ENCODE measurements around the gene WASHC4.

Gene WASHC4

GRCh38 chr12:105116969-105117368 lies 9.4 kb downstream of the WASHC4 start:
- Histone ChIP-seq H3K36me3 (ENCODE audit: insufficient read depth, low read length) (peaks cover 49% of the 10 kb centered on the region), H3K9me3 (ENCODE audit: insufficient read depth, low read depth, low read length) (no peaks in the 10 kb centered on the region), H4K20me1 (ENCODE audit: insufficient read depth, low read length, poor library complexity, severe bottlenecking) (peaks cover 13% of the 10 kb centered on the region)

DNA sequence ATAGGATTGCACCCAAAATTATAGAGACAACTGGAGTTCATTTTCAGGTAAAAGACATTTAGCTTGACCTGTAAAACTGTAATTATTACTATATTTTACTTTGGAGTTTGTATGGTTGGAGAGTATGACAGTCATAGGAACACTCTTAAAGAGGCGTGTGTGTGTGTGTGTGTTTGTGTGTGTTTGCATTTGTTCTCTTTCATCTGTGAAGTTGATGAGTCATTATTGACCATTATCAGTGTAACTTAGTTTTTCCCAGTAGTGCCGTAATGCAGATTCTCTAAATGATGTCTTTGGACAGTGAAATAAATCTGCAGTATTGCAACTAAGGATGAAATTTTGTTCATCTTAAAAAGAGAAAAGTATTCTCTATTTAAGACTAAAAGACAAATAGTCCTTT lies 13.0 kb downstream of the WASHC4 start:
- Histone ChIP-seq H3K4me2 (ENCODE audit: low read depth, low read length, poor library complexity, severe bottlenecking) (no peak overlapping the region), H3K36me3 (ENCODE audit: insufficient read depth, low read length) (peaks cover 64% of the 10 kb centered on the region), H3K79me2 (ENCODE audit: insufficient read depth, low read length) (no peaks in the 10 kb centered on the region), H2AFZ (ENCODE audit: low read length) (no peak overlapping the region), H3K9me3 (ENCODE audit: insufficient read depth, low read depth, low read length) (no peaks in the 10 kb centered on the region), H3F3A (ENCODE audit: low read depth) (no peaks in the 10 kb centered on the region; the same call in 1 of the 2 replicates), H3K4me1 (ENCODE audit: insufficient read depth, low read length, poor library complexity, severe bottlenecking) (peaks cover 6% of the 10 kb centered on the region), H3K27me3 (ENCODE audit: insufficient read depth, low read length, poor library complexity, severe bottlenecking) (no peaks in the 10 kb centered on the region), H3K4me3 (ENCODE audit: low read length, poor library complexity, severe bottlenecking) (no peak overlapping the region), H3K9me2 (replicated peaks; ENCODE audit: low read depth, low read length) (no peaks in the 10 kb centered on the region), H3K9ac (ENCODE audit: low read depth, low read length, poor library complexity, severe bottlenecking) (no peak overlapping the region), H4K20me1 (ENCODE audit: insufficient read depth, low read length, poor library complexity, severe bottlenecking) (no peaks in the 10 kb centered on the region)
- TF ChIP-seq CTCF (conservative IDR thresholded peaks at IDR 0.05; ENCODE audit: low read length) = no peak
- no peak for TF ChIP-seq EZH2phosphoT487 (IDR thresholded peaks at IDR 0.05; ENCODE audit: borderline replicate concordance)

More at GRCh38 chr12:105116969-105117368, 9.4 kb downstream of the WASHC4 start:
- no peaks in the 10 kb centered on the region for H3K9me2 ChIP-seq (replicated peaks; ENCODE audit: low read depth, low read length)
- peaks cover 25% of the 10 kb centered on the region for H3K79me2 ChIP-seq (ENCODE audit: insufficient read depth, low read length)
- H3F3A ChIP-seq (ENCODE audit: low read depth) = no peaks in the 10 kb centered on the region
- H3K4me2 ChIP-seq (ENCODE audit: low read depth, low read length, poor library complexity, severe bottlenecking) = no peak overlapping the region
- H3K27me3 ChIP-seq (ENCODE audit: insufficient read depth, low read length, poor library complexity, severe bottlenecking) = no peaks in the 10 kb centered on the region
- TF ChIP-seq EZH2phosphoT487 (IDR thresholded peaks at IDR 0.05; ENCODE audit: borderline replicate concordance) = no peak
- no peak overlapping the region for H2AFZ ChIP-seq (ENCODE audit: low read length)
- no peak overlapping the region for H3K4me3 ChIP-seq (ENCODE audit: low read length, poor library complexity, severe bottlenecking)
- H3K4me1 ChIP-seq (ENCODE audit: insufficient read depth, low read length, poor library complexity, severe bottlenecking) = peaks cover 41% of the 10 kb centered on the region
- no peak overlapping the region for H3K9ac ChIP-seq (ENCODE audit: low read depth, low read length, poor library complexity, severe bottlenecking)

DNA sequence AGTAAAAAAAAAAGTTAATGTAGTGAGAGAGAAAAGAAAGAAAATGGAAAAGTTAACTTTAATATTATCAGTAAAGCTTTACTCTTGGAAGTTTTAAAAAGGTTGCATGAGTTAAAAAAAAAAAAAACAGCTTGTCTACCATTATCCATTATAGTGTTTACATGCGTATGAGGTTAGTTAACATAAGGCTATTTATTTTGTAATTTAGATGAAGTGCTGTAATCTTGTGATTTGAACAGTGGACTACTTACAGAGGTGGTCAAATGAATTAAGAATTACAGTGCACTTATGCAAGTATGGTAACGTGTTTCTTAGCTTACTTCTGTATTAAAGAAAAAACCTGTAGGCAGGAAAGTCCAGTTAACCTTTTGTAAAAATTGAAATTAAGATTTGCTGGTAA lies 30.7 kb downstream of the WASHC4 start:
- H3K36me3 ChIP-seq (ENCODE audit: insufficient read depth, low read length) = peaks cover 63% of the 10 kb centered on the region
- TF ChIP-seq EZH2phosphoT487 (IDR thresholded peaks at IDR 0.05; ENCODE audit: borderline replicate concordance) (no peak), CTCF (conservative IDR thresholded peaks at IDR 0.05; ENCODE audit: low read length) (no peak)

GRCh38 chr12:105141320-105141922 lies 33.9 kb downstream of the WASHC4 start:
- no peaks in the 10 kb centered on the region for H3K9me3 ChIP-seq (ENCODE audit: insufficient read depth, low read depth, low read length)
- H3F3A ChIP-seq (ENCODE audit: low read depth) = no peaks in the 10 kb centered on the region
- H3K36me3 ChIP-seq (ENCODE audit: insufficient read depth, low read length) = peaks cover 40% of the 10 kb centered on the region
- no peaks in the 10 kb centered on the region for H3K27me3 ChIP-seq (ENCODE audit: insufficient read depth, low read length, poor library complexity, severe bottlenecking)
- H4K20me1 ChIP-seq (ENCODE audit: insufficient read depth, low read length, poor library complexity, severe bottlenecking) = no peaks in the 10 kb centered on the region
- no peaks in the 10 kb centered on the region for H3K79me2 ChIP-seq (ENCODE audit: insufficient read depth, low read length)
- H3K4me3 ChIP-seq (ENCODE audit: low read length, poor library complexity, severe bottlenecking) = no peak overlapping the region
- H3K9me2 ChIP-seq (replicated peaks; ENCODE audit: low read depth, low read length) = no peaks in the 10 kb centered on the region
- no peaks in the 10 kb centered on the region for H3K4me1 ChIP-seq (ENCODE audit: insufficient read depth, low read length, poor library complexity, severe bottlenecking)
- no peak overlapping the region for H3K9ac ChIP-seq (ENCODE audit: low read depth, low read length, poor library complexity, severe bottlenecking)
- TF ChIP-seq EZH2phosphoT487 (IDR thresholded peaks at IDR 0.05; ENCODE audit: borderline replicate concordance) = no peak
- TF ChIP-seq CTCF (conservative IDR thresholded peaks at IDR 0.05; ENCODE audit: low read length) = no peak
- no peak overlapping the region for H2AFZ ChIP-seq (ENCODE audit: low read length)
- H3K4me2 ChIP-seq (ENCODE audit: low read depth, low read length, poor library complexity, severe bottlenecking) = no peak overlapping the region

More for the DNA sequence above, 30.7 kb downstream of the WASHC4 start:
- H3K79me2 ChIP-seq (ENCODE audit: insufficient read depth, low read length) = no peaks in the 10 kb centered on the region; the same call in 1 of the 2 replicates
- no peak overlapping the region for H2AFZ ChIP-seq (ENCODE audit: low read length)
- H3K27me3 ChIP-seq (ENCODE audit: insufficient read depth, low read length, poor library complexity, severe bottlenecking) = no peaks in the 10 kb centered on the region
- H3K9ac ChIP-seq (ENCODE audit: low read depth, low read length, poor library complexity, severe bottlenecking) = no peak overlapping the region
- H3K9me2 ChIP-seq (replicated peaks; ENCODE audit: low read depth, low read length) = no peaks in the 10 kb centered on the region
- H3K9me3 ChIP-seq (ENCODE audit: insufficient read depth, low read depth, low read length) = 0 out of 2 replicates have a peak, but pooled peaks cover 4% of the 10 kb centered on the region
- H3K4me2 ChIP-seq (ENCODE audit: low read depth, low read length, poor library complexity, severe bottlenecking) = no peak overlapping the region
- H3F3A ChIP-seq (ENCODE audit: low read depth) = no peaks in the 10 kb centered on the region
- H3K4me1 ChIP-seq (ENCODE audit: insufficient read depth, low read length, poor library complexity, severe bottlenecking) = peaks cover 4% of the 10 kb centered on the region
- no peaks in the 10 kb centered on the region for H4K20me1 ChIP-seq (ENCODE audit: insufficient read depth, low read length, poor library complexity, severe bottlenecking)
- H3K4me3 ChIP-seq (ENCODE audit: low read length, poor library complexity, severe bottlenecking) = no peak overlapping the region
